HG03520 (cell line): ENCODE results near the gene CASK.

Experiments
- ATAC-seq: cut with Tn5 transposase; IDR thresholded peaks from one replicate; pipeline ENCODE4 v1.9.1; 2021; ENCODE audit warnings: mild to moderate bottlenecking, moderate library complexity; ENCODE audit not compliant: unreplicated experiment

Gene CASK

DNA sequence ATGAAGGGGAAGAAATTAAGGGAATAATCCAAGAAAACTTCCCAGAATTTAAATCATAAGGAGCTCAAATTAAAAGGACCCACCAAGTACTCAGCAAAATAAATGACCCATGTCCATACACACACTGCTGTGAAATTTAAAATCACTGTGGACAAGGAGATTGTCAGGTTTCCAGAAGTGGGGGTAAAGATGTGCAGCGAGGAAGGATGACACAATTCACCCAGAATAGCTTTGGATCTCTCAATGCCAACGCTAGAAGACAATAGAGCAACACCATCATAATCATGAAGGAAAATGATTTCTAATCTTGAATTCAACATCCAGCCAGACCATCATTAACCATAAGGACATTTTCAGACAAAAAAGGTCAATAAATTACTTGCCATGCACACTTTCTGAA, 65.7 kb downstream of the CASK start:
- ATAC-seq = no peak

DNA sequence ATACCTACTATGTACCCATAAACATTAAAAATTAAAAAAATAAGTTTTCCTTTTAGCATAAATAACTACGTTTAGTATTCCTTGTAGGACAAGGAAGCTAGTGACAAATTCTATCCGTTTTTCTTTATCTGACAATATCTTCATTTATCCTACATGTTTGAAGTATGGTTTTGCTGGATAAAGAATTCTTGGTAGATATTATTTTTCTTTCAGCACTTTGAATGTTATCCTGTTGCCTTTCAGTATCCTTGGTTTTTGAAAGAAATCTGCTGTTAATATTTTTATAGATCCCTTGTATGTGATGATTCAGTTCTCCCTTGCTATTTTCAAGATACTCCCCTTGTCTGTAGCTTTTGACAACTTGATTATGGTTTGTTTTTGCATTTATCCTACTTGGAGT, 76.6 kb downstream of the CASK start:
- no peak for ATAC-seq

DNA sequence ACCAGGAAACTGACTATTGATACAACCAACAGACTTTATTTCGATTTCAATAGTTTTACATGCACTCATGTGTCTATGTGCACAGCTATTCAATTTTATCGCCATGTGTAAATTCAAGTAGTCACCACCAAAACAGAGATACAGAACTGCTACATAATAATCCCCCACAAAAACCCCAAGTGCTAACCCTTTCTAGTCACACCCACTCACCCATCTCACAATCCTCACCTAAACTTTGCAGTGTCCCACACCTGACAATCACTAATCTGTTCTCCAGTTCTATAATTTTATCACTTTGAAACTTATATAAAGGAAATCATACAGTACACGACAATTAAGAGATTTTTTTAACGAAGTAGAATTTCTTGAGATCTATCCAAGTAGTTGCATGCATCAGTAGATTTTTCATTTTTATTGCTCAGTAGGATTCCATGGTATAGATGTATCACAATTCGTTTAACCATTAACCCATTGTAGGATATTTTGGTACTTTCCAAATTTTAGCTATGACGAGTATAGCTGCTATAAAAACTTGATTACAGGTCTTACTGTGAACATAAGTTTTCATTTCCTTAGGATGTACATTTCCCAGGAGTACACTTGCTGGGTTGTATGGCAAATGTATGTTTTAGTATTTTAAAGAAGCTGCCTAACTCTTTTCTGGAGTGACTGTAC, 85.9 kb downstream of the CASK start:
- ATAC-seq = no peak

DNA sequence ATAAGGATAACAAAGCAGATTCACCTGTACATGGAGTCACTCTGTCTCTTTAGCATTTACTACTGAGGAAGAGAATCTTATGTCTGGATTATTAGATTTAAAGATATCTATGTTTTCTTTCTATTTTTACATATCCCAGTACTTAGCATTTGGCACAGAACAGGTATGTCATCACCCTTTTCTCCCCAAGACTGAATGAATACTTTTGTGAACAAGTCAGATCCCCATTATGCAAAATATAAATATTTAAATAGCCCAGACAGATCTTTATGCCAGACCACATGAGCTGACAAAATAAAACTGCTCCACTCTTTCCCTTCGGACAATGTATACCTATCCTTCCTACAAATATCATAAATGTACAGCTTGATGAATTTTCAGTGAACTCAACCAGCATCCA, 94.5 kb downstream of the CASK start:
- ATAC-seq = no peak

DNA sequence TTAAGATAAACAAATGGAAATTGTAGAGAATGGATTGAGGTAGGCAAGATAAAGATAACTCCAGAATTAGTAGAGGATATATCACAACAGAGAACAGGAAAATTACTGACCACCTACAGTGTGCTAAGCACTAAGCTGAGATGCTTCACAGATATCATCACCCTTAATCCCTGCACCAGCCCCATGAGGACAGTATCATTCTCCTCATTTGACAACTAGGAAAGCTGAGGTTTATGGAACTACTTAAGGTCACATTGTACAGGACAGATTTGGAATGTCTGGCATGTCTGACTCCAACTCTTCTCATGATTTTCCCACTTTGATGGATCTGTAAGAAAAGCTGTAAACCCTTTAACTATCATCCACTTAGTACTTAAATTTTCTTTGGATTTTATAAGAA, 95.5 kb downstream of the CASK start:
- no peak for ATAC-seq

DNA sequence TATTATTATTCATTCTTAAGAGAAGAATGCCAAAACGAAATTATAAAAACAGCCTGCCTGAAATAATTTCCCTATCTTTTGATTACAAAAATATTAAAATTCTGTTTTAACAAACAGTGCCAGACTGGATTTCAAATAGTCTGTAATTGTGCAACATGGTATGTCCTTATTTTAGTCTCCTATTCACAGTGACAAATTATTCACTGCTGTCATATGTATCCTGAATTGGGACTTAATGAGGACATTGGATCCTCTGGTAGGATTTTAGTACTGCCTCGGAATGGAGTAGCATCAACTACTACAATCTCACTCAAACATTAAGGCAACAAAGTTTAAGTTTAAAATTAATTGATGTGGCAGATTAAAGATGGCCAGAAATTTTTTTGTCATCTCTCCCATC, 97.6 kb downstream of the CASK start:
- no peak for ATAC-seq

DNA sequence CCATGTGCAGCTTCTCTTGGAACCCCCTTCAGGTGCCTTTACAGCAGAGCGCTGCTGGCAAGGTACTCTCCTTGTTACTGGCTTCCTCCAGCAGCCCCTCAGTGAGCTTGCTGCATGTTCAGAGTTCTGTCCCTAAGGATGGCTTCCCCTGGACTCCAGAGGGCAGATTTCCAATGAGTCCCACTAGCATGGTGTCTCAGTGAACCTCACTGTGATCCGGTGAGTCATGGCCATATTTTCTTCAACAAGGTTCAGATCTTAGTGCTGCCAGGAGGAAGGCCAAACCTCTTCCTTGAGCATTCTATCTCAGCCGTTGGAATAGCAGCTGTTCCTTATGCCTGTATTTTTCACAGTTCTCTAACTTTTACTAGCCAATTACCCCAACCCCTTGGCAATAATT, 98.8 kb downstream of the CASK start:
- ATAC-seq = no peak

DNA sequence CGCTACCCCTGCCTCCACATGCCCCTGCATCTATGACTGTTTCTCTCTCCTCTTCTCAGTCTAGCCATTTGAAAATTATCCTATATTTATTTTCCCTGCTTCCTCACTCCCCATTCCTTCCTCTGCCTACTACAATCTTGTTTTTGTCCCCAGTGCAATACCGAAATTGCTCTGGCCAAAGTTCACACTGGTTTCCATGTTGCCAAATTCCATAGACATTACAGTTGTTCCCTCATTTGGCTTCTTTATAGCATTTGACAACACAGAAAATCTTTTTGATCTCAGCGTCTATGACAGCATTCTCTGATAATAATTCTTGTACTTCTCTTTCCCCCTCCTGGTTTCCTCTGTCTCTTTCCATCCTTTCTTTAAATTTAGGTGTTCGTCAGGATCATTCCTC, 100.0 kb downstream of the CASK start:
- ATAC-seq = no peak

DNA sequence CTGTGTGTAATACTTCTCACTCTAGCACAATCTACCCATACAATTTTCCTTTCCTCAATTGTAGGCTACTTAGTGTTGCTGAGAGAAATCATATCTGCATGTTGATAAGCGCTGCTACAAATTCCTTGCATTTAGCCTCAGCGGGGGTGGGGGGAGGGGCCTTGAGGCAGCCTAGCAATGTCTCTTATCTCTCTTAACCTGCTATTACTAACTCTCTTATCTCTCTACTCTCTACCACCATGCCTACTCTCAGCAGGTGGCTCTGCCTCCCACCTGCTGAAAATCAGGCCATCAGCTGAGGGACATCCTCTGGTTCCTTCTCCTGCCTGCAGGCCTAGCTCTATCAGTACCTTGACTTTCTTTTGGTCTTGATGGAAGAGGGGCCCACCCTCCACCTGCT, 100.5 kb downstream of the CASK start:
- no peak for ATAC-seq

DNA sequence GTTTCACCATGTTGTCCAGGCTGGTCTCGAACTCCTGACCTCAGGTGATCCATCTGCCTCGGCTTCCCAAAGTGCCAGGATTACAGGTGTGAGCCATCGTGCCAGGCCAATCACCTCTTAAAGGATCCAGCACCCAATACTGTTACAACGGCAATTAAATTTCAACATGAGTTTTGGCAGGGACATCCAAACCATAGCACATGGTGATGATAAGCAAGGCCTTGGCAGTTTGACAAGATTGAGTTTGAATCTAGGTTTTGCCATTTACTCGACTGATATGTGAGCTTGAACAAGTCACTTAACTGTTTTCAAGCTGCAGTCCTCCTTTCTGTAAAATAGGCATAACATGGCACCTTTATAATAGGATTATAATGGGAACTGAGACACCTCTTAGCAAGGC, 115.3 kb downstream of the CASK start:
- ATAC-seq = no peak

DNA sequence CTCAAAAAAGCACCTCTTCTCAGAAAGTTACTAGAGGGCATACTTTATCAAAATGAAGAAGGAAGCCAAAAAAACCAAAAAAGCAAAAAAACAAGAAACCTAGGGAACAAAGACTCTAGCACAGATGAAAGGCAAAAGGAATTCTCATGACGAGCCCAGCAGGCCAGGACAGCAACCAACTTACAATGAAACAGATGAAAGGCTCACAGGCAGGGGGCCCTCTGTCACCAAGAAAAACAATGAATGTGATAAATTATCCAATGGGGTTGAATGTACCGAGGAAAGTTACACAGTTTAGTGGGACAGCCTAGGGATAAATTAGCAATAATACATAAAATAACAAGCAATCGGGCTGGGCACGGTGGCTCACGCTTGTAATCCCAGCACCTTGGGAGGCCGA, 120.4 kb downstream of the CASK start:
- ATAC-seq = no peak

DNA sequence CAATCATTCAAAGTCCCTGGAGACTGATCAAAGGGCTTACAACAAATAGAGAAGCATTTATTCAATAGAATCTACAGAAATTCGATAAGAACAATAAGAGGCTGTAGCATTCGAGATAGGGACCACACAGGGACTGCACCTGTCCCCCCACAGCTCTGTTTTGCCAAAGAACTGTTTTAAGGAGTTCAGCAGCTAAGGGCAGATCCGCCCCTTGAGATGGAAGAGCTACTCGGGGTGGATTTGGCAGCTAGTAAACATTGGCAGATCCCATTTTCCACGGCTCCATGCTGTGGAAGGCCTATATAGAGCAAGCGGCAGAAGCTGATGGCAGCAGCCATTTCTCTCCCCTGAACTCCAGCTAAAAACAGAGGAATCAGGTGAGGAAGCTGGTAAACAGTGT, 123.7 kb downstream of the CASK start:
- no peak for ATAC-seq

DNA sequence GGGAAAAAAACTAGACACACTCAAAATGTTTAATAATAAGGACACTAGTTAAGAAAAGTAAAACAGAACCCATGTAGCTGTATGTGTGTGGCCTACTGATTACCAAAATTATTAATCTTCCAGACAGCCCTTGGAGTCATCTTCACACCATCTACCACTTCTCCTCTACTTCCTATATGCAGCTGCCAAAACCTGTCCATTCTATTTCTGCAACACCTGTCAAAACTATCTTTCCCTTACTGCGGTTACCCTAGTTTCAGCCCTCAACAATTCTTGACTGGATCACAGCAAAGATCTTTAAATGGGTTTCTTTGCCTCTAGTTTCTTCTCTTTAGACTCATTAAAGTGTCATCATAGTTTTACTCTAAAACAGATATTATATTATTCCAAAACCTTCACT, 126.8 kb downstream of the CASK start:
- ATAC-seq = no peak

DNA sequence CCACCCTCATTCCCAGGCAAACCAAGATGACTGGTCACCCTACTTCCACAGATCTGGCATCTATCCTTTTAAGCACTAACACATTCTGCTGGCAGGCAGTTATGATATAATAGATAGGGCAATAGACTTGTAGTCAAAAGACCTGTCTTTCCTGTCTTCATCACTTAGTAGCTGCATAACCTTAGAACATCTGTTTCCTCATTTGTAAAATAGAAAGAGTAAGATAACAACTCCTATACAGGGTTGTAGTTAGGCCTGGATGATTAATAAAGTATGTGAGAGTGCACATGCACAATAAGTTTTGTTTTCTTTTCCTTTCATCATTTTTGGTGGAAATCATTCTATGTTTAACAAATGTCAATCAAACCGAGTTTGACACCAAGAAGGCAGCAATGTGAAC, 127.3 kb downstream of the CASK start:
- no peak for ATAC-seq

DNA sequence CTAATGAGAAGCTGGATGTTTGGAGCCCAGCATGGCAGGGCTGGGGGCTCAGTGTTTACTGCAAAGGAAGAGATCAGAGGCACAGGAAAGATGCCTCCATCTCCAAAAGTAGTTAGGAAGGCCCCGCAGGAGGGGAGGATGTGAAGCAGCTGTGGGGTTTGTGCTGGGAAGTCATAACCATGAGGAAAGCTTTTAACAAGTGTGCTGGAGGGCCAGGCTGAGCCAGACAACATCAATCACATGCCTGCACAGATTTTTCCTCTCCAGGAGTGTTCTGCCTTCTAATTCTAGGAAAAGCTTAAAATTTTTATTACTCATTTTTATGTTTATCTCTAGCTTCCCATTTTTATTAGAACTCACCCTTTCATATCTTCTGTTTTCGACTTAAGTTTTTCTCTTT, 134.0 kb downstream of the CASK start:
- ATAC-seq = no peak

DNA sequence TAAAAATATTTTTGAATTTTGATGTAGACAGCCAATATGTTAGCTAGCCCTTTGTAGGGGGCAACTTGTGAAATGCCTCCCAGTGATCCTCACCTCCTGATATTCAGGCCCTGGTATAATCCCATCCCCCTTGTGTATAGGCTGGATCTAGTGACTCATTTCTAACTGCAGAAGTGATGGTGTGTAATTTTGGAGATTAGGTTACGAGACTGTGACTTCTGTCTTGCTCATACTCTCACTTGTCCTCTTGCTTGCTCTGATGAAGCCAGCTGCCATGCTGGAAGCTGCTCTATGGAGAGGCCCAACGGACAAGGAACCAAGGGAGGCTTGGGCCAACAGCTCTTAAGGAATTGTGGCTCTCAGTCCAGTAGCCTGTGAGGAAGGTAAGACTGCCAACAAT, 137.7 kb downstream of the CASK start:
- no peak for ATAC-seq

DNA sequence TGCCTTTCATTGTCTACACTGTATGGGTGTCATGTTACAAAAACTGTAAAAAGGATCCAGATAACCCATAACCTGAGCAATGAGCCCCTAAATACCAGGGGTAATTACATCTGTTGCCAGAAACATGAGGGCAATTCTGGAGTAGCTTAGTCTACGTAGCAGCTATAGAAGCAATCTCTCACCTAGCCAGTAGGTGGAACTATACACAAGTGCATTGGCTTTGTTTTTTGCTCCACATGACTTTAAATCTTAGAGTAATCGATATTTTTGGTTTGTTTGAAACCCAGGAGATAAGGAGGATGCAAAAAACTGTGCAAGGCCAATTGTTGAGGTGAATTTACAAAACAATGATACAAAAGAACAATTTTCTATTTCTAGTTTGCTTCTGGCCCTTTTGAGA, 141.9 kb downstream of the CASK start:
- no peak for ATAC-seq

DNA sequence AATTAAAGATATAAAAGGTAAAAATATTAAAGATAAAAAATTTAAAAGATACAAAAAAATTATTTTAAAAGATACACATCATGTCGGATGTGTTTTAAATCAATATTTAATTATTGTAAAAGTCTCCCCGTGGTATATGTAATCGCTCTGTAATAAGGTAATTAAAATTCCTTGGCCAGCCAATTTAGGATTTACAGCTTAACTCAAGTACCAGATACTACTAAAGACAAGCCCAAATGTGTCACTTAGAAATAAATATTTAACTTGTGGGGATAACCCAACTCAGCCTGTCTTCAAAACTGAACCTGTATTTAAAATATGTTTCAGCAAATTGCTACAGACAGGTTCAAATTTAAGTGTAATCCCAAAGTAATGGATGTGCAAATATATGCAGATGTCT, 143.4 kb downstream of the CASK start:
- ATAC-seq = no peak

DNA sequence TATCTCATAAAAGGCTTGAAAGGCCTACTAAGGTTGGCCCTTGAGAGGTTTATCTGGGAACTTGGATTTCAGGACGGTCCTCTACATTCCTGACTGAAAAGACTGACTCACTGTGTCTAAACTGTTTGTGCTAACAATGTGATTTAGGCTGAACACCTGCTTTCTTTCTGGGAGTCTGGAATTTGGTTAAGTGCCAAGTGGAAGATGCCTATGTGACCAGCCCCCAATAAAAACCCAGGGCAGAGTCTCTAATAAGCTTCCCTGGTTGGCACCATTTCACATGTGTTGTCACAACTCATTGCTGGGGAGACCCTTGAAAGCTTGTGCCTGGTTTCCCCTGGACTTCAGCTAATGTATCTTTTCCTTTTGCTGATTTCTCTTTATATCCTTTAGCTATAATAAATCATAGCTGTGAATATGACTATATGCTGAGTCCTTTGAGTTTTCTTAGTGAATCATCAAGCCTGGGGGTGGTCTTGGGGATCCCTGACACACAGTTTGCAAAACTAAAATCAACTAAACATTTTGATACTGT, 144.3 kb downstream of the CASK start:
- ATAC-seq = no peak

DNA sequence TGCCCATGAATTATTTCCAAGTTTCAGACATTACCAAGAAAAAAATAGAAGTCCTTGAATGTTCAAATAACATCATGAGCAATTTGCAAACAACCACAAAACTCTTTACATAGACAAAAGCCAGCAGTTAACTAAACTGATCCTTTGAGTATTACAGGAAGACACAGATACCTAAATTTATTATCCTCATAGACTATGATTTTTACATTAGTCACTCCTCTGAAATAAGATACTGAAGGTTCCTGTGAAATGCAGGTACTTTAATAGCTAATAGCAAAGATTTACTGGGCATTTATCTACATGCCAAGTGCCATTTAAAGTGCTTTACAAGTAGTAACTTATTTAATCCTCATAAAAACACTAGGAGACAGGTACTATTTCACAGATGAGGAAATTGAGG, 161.7 kb downstream of the CASK start:
- no peak for ATAC-seq

DNA sequence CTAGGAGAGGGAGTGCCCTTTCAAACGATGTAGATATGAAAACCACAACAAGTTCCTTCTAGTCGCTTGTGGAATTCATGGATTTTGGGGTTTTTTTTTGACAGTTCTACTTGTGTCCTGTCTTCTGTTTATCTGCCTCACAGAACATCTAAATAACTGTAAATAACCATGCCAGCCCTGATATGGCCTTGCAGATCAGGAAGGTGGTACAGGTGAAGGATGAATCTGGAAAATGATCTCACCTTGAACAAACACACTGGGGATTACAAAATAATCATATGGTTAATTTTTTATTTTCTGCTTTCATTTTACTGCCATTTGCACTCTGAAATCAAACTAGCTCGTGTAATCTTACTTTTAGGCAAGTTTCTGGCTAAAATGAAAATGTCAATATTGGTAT, 162.2 kb downstream of the CASK start:
- ATAC-seq = no peak

DNA sequence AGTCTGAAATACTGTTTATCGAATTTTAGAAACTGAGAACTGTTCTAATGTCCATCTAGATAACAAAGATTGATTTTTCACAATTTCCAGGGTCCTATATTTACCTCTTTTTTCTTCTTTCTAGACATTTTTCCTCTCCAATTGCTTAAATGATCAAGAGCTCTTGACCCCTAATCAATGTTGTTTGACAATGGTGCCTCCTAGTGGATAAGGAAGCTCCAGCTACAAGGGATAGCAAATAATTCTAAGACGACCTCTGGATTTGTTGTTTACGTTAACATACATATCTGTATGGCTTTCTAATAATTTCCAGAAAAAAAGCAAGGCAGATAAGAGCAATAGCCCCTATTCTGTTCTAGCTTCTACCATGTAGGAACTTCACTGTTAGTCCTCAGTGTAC, 163.5 kb downstream of the CASK start:
- no peak for ATAC-seq

DNA sequence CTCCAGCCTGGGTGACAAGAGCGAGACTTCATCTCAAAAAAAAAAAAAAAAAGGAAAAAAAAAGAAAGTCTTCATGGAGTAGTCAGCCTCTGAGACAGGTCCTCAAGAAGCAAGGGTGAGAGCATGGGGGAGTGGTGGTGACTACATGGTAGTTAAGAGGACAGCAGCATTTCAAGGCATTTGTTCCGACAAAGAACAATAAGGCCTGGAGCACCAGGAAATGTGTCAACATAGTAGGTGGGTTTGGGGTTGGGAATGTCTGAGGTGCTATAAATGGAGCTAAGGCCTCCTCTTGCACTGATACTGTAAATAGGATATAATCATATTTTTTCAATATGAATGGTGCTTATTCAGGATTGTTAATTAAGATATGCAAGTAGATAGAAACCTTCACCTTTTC, 165.0 kb downstream of the CASK start:
- no peak for ATAC-seq
